Measurements from ENCODE around the gene CCNK.

Gene CCNK

GRCh38 chr14:99507860-99508640, 26.8 kb downstream of the CCNK start:
- no peak for DNase-seq (ENCODE audit: low spot score)

GRCh38 chr14:99508896-99509629, 27.9 kb downstream of the CCNK start:
- no peak for DNase-seq (ENCODE audit: low spot score)

- DNase-seq (ENCODE audit: low spot score): no peak
These were observed 28.8 kb downstream of the CCNK start for GRCh38 chr14:99509871-99510555.

- no peak for DNase-seq (ENCODE audit: low spot score)
These were observed 29.4 kb downstream of the CCNK start for GRCh38 chr14:99510556-99511139.

- DNase-seq (ENCODE audit: low spot score): peak; percentile 80
These were observed 30.4 kb downstream of the CCNK start for GRCh38 chr14:99511421-99512109.

- DNase-seq (ENCODE audit: low spot score): no peak
These were observed 30.9 kb downstream of the CCNK start for GRCh38 chr14:99512110-99512449.

GRCh38 chr14:99512571-99513182, 31.5 kb downstream of the CCNK start:
- DNase-seq (ENCODE audit: low spot score): no peak

GRCh38 chr14:99513183-99513694, 32.0 kb downstream of the CCNK start:
- DNase-seq (ENCODE audit: low spot score): no peak

GRCh38 chr14:99513946-99514551, 32.8 kb downstream of the CCNK start:
- DNase-seq (ENCODE audit: low spot score): no peak

- DNase-seq (ENCODE audit: low spot score): no peak
These were observed 33.5 kb downstream of the CCNK start for GRCh38 chr14:99514552-99515300.

GRCh38 chr14:99515301-99516155, 34.3 kb downstream of the CCNK start:
- no peak for DNase-seq (ENCODE audit: low spot score)

- DNase-seq (ENCODE audit: low spot score): no peak
These were observed 35.1 kb downstream of the CCNK start for GRCh38 chr14:99516156-99516870.

- no peak for DNase-seq (ENCODE audit: low spot score)
These were observed 35.8 kb downstream of the CCNK start for GRCh38 chr14:99516871-99517642.

- no peak for DNase-seq (ENCODE audit: low spot score)
These were observed 36.6 kb downstream of the CCNK start for GRCh38 chr14:99517643-99518381.

GRCh38 chr14:99518441-99519346, 37.5 kb downstream of the CCNK start:
- DNase-seq (ENCODE audit: low spot score): peak; percentile 40

GRCh38 chr14:99519347-99519881, 38.2 kb downstream of the CCNK start:
- no peak for DNase-seq (ENCODE audit: low spot score)
